SHP77 (cell line): ENCODE data around the gene CAMKK2.
"Not testable (repeated sequence)": the region's sequence is repeated elsewhere in the genome, so short reads cannot be mapped to it uniquely, and the experiment has no call there.

Source experiments
- DNase-seq, 2 experiments: peaks; one replicate each; lab custom pipeline; 2025; lab: John Stamatoyannopoulos, UW

CAMKK2 gene

DNA sequence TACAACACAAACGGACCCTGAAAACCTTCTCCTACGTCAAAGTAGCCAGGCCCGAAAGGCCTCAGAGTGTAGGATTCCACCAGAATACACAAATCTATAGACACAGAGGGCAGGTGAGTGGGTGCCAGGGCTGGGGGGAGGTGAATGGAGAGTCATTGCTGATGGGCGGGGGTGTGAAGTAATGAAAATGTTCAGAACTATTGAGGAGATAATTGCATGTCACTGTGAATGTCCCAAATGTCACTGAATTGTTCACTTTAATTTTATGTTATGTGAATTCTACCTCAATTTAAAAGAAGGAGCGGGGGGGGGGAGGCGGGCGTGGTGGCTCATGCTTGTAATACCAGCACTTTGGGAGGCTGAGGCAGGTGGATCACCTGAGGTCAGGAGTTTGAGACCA lies 50.6 kb downstream of the CAMKK2 start:
- DNase-seq = no peak

DNA sequence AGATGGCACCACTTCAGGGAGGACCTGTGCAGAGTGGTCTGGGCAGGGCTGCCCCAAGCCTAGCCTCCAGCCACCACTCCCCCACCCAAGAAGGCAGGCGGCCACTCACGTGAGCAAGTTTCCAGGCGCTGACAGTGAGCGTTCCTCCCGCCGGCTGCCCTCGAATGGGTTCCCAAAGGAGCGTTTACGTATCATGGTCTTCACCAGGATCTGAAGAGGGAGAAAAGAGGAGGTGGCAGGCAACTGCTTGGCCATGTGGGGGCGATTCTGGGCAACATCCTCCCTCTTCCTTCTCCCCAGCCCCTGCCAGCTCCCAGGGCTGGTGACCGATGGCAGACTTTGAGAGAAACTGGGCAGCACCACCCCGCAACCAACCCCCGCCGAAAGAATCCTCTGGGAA lies 51.5 kb downstream of the CAMKK2 start:
- DNase-seq = no peak

DNA sequence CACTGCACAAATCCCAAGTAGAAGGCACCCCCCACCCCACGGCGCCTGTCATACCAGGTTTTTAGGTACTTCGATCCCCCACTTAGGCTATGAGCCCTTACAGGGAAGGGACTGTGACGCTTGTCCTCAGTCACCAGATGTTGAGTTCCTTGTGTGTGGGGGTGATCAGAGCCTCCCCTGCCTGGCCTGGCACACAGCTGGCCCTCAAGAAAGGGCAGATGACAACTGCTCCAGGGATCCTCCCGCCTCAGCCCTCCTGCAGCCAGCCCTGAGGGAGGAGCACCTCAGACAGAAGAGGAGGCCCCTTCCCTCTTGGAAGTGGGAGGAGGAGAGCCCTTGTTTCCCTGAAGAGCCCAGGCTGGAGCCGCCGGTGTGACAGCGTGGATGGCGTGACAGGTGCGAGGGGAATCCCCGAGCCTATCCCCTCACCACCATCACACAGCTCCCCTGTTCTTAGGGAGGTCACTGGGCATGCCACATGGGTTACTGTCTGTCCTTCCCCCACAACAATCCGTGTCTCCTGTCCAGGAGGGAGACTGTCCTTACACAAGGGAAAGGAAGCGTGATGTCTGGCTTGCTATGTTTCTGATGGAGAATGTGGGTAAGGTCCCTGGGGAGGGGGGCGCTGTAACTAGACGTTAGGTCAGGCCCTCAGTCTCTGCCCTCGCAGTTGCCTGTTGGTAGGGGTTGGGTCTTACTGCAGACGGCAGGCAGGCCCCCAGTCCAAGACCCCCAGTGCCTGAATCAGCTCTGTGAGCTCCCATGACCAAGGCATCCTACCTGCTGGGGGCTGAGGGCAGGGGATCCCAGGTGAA lies 55.1 kb downstream of the CAMKK2 start:
- DNase-seq = no peak

GRCh38 chr12:121240484-121241101 lies 55.9 kb downstream of the CAMKK2 start:
- DNase-seq = no peak

DNA sequence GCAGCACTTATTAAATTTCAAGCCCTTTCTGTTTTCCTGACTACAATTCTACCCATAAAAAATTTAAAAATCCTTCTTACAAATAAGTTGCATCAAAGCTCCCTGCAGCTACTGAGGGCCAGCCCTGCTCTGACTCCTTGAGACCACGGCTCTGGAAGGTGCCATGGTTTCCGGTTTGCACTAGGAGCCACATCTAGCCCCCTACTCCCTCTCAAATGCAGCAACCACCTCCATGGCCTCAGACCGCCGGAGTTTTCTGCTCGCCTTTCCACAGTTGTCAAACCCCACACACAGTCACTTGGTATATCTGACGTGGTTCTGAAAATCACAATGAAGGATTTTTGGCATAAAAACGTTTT lies 56.5 kb downstream of the CAMKK2 start:
- DNase-seq = no peak

DNA sequence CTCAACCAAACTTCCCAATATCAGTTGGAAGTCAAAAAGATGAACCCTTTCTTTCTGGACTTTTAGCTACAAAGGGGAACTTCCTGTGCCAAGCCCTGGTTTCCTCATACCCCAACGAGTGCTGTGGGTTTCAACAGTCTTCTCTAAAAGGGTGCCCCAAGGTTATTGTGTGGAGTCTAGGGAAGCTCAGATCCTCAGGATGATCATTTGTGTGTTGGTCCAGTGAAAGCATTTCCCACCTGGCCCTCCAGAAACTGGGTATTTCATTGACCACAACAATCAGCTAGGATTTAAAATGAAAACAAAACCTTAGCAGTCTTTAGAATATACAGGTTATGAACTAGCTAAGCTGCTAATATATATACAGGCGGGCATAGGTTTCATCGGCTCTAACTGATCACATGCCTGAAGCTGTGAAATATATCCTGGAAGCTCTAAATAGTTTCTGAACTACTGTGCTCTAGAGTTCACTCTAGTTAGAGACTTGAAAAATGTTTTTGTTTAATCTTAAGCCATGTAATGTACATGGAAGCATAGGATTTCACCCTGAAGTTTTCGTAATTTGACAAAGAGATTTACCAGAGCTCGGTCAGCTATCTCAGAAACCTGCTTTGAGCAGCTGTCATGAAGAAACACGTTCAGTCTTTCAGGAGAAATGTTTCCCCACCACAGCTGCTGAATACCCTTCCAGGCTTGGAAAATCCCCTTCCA lies 57.0 kb downstream of the CAMKK2 start:
- DNase-seq = no peak

- DNase-seq = peak; percentile 92 to 95
Observed at GRCh38 chr12:121238604-121239350, 57.7 kb downstream of the CAMKK2 start.

DNA sequence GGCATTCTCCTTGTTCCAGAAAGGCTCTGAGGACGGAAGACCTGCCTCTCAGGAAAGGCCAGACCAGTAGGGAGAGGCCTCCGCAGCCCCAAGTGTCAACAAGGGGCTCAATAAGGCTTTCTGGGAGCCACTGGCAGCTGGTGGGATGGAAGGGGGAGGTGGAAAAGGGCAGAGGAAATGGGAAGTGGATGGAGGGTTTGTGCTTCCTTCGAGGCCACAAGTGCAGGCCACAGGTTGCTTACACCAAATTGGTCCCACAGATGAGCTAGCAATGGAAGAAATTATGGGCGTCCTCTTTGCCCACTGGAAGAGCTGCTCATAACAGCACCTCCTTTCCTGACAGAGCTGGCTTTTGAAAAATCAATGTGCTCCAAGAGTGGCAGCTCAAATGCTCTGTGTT lies 58.4 kb downstream of the CAMKK2 start:
- peak in 1 of 2 experiments; percentile 57 for DNase-seq

DNA sequence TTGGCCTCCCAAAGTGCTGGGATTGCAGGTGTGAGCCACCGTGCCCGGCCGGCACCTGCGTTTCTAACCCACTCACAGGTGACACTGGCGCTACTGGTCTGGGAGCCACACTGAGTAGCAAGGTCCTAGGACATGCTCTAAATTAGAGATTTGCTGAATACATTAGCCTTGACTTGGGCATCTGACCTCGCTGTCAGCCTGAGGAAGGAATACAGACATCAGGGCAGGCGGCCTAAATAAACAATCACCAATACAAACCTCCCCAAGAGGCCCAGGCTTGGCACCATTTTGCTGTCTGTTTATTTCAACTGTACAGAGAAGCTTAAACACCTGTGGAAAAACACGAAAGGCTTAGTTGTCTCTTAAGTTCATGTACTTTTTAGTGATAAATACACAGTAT lies 59.1 kb downstream of the CAMKK2 start:
- DNase-seq = peak in 1 of 2 experiments; percentile 10

DNA sequence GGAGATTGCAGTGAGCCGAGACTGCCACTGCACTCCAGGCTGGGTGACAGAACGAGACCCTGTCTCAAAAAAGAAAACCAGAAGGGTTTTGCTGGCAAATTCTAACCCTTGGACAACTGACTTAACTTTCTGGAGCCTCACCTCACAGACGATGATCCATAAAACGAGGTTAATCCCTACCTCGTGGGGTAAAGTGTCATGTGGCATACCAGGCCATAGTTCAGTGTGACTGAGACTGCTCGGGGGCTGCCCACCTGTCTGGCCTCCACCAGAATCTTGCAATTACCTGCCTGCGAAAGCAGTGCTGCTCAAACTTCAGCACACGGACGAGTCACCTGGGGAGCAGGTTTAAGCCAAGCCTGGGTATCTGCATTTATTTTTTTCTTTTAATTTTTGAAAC lies 59.7 kb downstream of the CAMKK2 start:
- no peak for DNase-seq

- DNase-seq = no peak
Observed at GRCh38 chr12:121233628-121234020, 62.9 kb downstream of the CAMKK2 start.

GRCh38 chr12:121232977-121233627 lies 63.4 kb downstream of the CAMKK2 start:
- no peak for DNase-seq

DNA sequence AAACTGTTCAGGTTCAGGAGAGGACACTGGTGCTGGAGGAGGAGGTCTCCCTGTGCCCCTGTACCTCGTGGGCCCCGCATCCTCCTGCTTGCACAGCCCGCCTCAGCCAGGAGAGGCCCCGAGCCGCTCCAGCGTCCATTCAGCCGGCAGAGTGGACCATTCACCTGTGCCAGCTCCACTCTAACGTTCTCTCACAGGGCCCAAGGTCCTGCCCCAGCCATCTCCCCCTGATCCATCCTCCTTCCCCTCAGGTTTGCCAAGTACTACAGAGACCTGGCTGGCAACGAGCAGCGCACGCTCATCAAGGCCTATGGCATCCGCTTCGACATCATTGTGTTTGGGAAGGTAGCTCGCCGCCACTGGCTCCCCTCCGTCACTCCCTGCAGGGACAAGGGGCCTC lies 64.3 kb downstream of the CAMKK2 start:
- no peak for DNase-seq

DNA sequence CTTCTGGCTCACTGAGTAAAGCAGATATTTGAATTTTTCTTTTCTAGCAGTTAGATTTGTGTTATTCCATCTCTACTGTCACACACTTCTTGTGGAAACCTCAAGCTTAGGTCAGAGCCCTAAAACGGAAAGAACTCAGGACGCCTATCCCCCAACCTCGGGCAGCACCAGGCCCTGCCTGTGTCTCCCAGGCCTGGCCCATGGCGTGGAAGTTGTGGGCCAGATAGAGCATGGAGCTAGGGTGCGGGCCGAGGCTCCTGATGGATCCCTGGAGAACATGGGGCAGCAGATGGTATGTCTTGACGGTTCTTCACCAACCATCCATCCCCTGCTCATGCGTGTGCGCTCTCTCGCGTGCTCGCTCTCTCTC lies 66.0 kb downstream of the CAMKK2 start:
- DNase-seq = no peak

DNA sequence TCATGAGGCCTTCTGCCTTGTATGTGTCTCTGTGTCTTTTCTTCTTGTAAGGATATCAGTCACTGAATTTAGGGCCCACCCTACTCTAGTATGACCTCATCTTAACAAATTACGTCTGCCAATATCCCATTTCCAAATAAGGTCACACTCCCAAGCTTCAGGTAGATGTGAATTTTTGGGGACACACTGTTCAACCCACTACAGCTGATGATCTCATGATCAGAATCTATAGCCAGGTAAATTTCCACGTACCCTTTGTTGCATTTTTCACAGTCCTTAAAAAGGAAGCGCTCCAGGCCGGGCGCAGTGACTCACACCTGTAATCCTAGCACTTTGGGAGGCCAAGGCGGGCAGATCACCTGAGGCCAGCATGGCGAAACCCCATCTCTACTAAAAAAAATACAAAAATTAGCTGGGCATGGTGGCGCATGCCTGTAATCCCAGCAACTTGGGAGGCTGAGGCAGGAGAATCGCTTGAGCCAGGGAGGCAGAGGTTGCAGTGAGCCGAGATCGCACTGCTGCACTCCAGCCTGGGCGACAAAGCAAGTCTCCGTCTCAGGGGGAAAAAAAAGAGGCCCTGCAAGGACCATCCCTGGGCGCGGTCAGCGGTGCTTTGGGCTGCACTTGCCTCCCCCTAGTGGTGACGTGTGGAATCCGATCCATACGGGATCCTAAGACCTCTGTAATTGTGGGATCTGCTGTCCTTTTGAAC lies 66.5 kb downstream of the CAMKK2 start:
- peak; percentile 83 for DNase-seq

GRCh38 chr12:121228919-121229665 lies 67.4 kb downstream of the CAMKK2 start:
- DNase-seq = no peak

- DNase-seq = peak in 1 of 2 experiments; percentile 25
Observed at GRCh38 chr12:121227294-121227693, 69.2 kb downstream of the CAMKK2 start.

DNA sequence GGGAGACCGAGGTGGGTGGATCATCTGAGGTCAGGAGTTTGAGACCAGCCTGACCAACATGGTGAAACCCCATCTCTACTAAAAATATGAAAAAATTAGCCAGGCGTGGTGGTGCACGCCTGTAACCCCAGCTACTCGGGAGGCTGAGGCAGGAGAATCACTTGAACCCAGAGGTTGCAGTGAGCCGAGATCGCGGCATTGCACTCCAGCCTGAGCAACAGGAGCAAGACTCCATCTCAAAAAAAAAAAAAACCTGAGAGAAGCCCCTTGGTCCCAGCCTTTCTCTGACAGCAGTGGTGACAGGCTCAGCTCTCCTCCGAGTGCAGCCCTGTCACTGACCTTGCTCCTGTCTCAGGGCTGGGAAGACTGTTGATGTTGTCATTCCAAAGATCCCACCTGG lies 69.6 kb downstream of the CAMKK2 start:
- DNase-seq = not testable (repeated sequence)

DNA sequence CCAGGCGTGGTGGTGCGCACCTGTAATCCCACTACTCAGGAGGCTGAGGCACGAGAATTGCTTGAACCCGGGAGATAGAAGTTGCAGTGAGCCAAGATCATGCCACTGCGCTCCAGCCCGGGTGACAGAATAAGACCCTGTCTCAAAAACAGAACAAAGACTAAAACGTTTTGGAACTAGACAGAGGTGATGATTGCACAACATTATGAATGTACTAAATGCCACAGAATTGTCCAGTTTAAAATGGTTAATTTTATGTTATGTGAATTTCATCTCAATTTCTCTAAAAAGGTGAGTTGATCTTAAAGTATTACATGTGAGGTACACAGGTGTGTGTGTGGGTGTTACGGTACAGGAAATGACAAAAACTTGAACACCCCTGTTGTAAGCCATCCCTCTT lies 70.1 kb downstream of the CAMKK2 start:
- DNase-seq = no peak

- DNase-seq = no peak
Observed at GRCh38 chr12:121224591-121224990, 71.9 kb downstream of the CAMKK2 start.
